HG03108 (cell line): ENCODE results near the gene CCSAP.
"Not testable (repeated sequence)": the region's sequence is repeated elsewhere in the genome, so short reads cannot be mapped to it uniquely, and the experiment has no call there.

Source experiments
- ATAC-seq: cut with Tn5 transposase; IDR thresholded peaks from one replicate; pipeline ENCODE4 v1.9.1; 2021; ENCODE audit warnings: moderate library complexity; ENCODE audit not compliant: unreplicated experiment

CCSAP gene

GRCh38 chr1:229342656-229343569, at the start of gene CCSAP:
CCSAP (minus strand) TSS chr1:229343047; CDS start chr1:229342465, 582 bp downstream.
- peak; percentile 28 for ATAC-seq

- ATAC-seq: no peak
Observed at GRCh38 chr1:229390130-229390529, 47.3 kb upstream of the CCSAP start.

GRCh38 chr1:229388897-229389580, 46.2 kb upstream of the CCSAP start:
- no peak for ATAC-seq

GRCh38 chr1:229385853-229386456, 43.1 kb upstream of the CCSAP start:
- no peak for ATAC-seq

GRCh38 chr1:229384822-229385221, 42.0 kb upstream of the CCSAP start:
- no peak for ATAC-seq

- ATAC-seq: no peak
Observed at GRCh38 chr1:229383961-229384360, 41.1 kb upstream of the CCSAP start.

GRCh38 chr1:229383188-229383587, 40.3 kb upstream of the CCSAP start:
- no peak for ATAC-seq

- no peak for ATAC-seq
Observed at GRCh38 chr1:229381234-229381633, 38.4 kb upstream of the CCSAP start.

GRCh38 chr1:229380536-229381160, 37.8 kb upstream of the CCSAP start:
- no peak for ATAC-seq

- ATAC-seq: no peak
Observed at GRCh38 chr1:229379846-229380245, 37.0 kb upstream of the CCSAP start.

GRCh38 chr1:229378586-229379367, 35.9 kb upstream of the CCSAP start:
- ATAC-seq: no peak

- ATAC-seq: not testable (repeated sequence)
Observed at GRCh38 chr1:229378035-229378434, 35.2 kb upstream of the CCSAP start.

GRCh38 chr1:229377429-229377828, 34.6 kb upstream of the CCSAP start:
- ATAC-seq: no peak

GRCh38 chr1:229376521-229376920, 33.7 kb upstream of the CCSAP start:
- ATAC-seq: no peak

GRCh38 chr1:229374485-229374884, 31.6 kb upstream of the CCSAP start:
- no peak for ATAC-seq

GRCh38 chr1:229373395-229373794, 30.5 kb upstream of the CCSAP start:
- no peak for ATAC-seq

GRCh38 chr1:229372251-229372650, 29.4 kb upstream of the CCSAP start:
- ATAC-seq: no peak

GRCh38 chr1:229371624-229372023, 28.8 kb upstream of the CCSAP start:
- ATAC-seq: no peak

- peak; percentile 31 for ATAC-seq
Observed at GRCh38 chr1:229370601-229371021, 27.8 kb upstream of the CCSAP start.

- ATAC-seq: peak; percentile 70
Observed at GRCh38 chr1:229368347-229368746, 25.5 kb upstream of the CCSAP start.
